DOHH2 (cell line): ENCODE data around the gene MRTFB.

Experiments
- CTCF ChIP-seq: fragments of 200-600 bp; sonication (generic); IDR thresholded peaks from one replicate; pipeline ENCODE4 v1.5.1; 2014; ENCODE audit warnings: antibody characterized with exemption, mild to moderate bottlenecking, low read depth, low read length; ENCODE audit not compliant: poor library complexity, severe bottlenecking
- EZH2phosphoT487 ChIP-seq: fragments of 200-600 bp; sonication (generic); IDR thresholded peaks from 2 replicates; pipeline ENCODE4 v1.6.1; 2017; ENCODE audit warnings: borderline replicate concordance, mild to moderate bottlenecking, antibody characterized with exemption, low read length, moderate library complexity, mixed read lengths

- no peak for TF ChIP-seq CTCF
- TF ChIP-seq EZH2phosphoT487, result no peak
Observed at GRCh38 chr16:14155572-14156190, 84.6 kb downstream of the MRTFB start.
